ENCODE results near the gene CCDC69.

DNA sequence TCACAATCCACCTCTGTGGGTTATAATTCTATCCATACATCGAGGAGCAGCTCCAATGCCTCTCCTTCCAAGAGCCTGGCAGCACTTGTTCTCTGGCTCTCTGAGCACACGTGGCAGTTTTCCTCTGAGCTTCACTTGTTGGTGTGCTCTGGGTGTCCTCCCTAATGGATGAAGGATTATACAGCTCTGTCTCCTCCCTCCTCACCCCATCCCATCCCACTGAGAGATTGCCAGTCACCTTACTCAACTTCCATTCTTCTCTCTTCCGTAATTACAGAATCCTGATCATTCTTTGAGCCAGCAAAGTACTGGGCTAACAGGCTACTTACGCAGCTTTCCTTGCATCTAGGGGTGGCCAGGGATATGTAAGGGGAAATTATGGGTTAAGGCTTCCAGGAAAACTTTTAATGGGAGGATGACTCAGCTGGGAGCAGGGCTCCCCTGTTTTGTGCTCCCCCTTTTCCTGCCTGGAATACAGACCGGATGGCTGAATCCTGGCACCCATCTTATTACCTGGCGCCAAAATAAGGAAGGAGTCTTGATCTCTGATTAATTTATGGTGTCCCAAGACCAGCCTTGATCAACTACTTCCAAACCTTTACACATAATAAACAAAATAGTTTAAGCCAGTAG is 6.3 kb upstream of the CCDC69 start:
- TF ChIP-seq, protein P1, sequence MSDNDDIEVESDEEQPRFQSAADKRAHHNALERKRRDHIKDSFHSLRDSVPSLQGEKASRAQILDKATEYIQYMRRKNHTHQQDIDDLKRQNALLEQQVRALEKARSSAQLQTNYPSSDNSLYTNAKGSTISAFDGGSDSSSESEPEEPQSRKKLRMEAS (IDR thresholded peaks at IDR 0.05; ENCODE audit: low read depth, low read length), result no peak
- no peak for TF ChIP-seq POLR2A (IDR thresholded peaks at IDR 0.05; ENCODE audit: extremely low read depth, insufficient read length)

All from NB4 (cell line).